ENCODE results near the gene ASAP2. TPM values are rescaled to one million over a fixed set of nuclear protein-coding genes. Genes with fewer than 3 reads are reported as not detected.

ASAP2 gene
- polyA plus RNA-seq, 1 donor (not counting 4 experiments of a cell fraction or from before 2014, with no cell fraction given) = 54.2 TPM

DNA sequence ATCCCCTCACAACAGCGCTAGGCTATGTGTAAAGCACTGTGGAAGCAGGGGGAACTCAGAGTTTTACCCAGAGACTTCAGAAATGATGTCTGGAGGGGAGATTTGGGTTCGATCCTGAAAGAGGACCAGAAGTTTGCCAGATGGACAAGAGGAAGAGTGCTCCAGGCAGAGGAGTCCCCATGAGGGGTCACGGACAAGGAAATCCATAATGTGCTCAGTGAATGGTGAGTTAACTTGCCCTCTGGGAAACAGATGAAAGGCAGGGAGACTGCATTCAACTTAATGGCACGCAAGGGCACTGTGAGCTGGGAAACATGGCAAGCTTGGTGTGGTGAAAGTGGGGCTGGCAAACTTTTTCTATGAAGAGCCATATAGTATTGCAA lies 6.0 kb upstream of the ASAP2 start:
- Histone ChIP-seq H3K79me2 (ENCODE audit: control insufficient read depth, insufficient read depth, low read length) (no peaks in the 10 kb centered on the region), H3K27me3 (ENCODE audit: control insufficient read depth, extremely low read depth, insufficient read depth, low read length) (no peaks in the 10 kb centered on the region), H2AFZ (ENCODE audit: control insufficient read depth, low read length) (no peak overlapping the region), H4K20me1 (ENCODE audit: control insufficient read depth, extremely low read depth, insufficient read depth, low read length) (no peaks in the 10 kb centered on the region), H3K9me1 (ENCODE audit: control insufficient read depth, extremely low read depth, insufficient read depth, low read length) (no peaks in the 10 kb centered on the region), H3K36me3 (ENCODE audit: control insufficient read depth in 2 of 2, extremely low read depth in 1 of 2, insufficient read depth in 2 of 2, low read length in 2 of 2) (no peaks in the 10 kb centered on the region), H3K4me1 (ENCODE audit: control insufficient read depth, extremely low read depth, insufficient read depth, low read length) (peaks cover 3% of the 10 kb centered on the region), H3K27ac (ENCODE audit: control insufficient read depth, insufficient read depth, low read length) (no peak overlapping the region), H3K9ac (ENCODE audit: control insufficient read depth, extremely low read depth, insufficient read depth, low read length) (no peak overlapping the region), H3K4me3 (ENCODE audit: control insufficient read depth in 2 of 3, extremely low read depth in 1 of 3, insufficient read depth in 2 of 3, low read depth in 1 of 3, low read length in 3 of 3) (no peak overlapping the region), H3K9me3 (ENCODE audit: control insufficient read depth, low read depth, low read length) (no peaks in the 10 kb centered on the region), H3K4me2 (ENCODE audit: control insufficient read depth, extremely low read depth, insufficient read depth, low read depth, low read length) (no peak overlapping the region)
- no peak for FAIRE-seq
- TF ChIP-seq, protein P1, sequence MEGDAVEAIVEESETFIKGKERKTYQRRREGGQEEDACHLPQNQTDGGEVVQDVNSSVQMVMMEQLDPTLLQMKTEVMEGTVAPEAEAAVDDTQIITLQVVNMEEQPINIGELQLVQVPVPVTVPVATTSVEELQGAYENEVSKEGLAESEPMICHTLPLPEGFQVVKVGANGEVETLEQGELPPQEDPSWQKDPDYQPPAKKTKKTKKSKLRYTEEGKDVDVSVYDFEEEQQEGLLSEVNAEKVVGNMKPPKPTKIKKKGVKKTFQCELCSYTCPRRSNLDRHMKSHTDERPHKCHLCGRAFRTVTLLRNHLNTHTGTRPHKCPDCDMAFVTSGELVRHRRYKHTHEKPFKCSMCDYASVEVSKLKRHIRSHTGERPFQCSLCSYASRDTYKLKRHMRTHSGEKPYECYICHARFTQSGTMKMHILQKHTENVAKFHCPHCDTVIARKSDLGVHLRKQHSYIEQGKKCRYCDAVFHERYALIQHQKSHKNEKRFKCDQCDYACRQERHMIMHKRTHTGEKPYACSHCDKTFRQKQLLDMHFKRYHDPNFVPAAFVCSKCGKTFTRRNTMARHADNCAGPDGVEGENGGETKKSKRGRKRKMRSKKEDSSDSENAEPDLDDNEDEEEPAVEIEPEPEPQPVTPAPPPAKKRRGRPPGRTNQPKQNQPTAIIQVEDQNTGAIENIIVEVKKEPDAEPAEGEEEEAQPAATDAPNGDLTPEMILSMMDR (optimal IDR thresholded peaks at IDR 0.05 in 1 of 3, IDR thresholded peaks at IDR 0.05 in 1 of 3, conservative IDR thresholded peaks at IDR 0.05 in 1 of 3; ENCODE audit: extremely low read depth in 1 of 3, insufficient read depth in 2 of 3, low read length in 3 of 3) = no peak
- no peak for TF ChIP-seq EZH2 (IDR thresholded peaks at IDR 0.05; ENCODE audit: low read length)
- dilution Hi-C loops (cut with MboI; ENCODE audit: extremely low pct_ligation_motif_present, low sequenced_read_pairs) = no loop called here
- no peak for DNase-seq (ENCODE audit: low read depth, low spot score)

DNA sequence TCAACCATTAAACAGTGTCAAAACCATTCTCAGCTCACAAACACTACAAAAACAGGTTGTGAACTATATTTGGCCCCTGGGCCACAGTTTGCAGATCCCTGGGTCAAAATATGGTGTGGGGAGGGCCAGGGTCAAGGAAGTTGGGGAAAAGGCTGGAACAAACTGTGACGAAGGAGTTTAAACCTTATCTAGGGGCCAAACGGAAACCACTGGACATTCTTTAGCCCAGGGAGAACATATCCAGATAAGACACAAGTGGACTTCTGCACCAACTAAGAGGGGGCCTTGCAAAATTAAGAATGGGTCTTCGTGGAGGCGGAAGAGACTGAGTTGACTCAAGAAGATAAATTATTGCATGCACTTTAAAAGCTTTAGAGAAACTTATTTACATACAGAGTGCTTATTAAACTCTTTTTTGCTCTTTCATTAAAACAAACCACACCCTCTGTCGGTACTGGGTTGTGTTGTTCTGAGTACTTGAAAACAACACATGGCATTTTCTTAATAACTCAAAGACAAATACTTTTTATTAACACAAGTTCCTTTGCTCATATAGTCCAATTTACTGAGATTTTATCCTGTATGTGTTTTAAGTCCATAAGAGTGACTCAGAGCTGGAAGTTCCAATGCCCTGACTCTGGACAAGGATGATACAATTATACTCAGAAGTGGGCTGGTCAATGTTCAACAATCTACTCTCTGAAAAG lies 5.3 kb upstream of the ASAP2 start:
- H2AFZ ChIP-seq (ENCODE audit: control insufficient read depth, low read length) = no peak overlapping the region
- dilution Hi-C loops (cut with MboI; ENCODE audit: extremely low pct_ligation_motif_present, low sequenced_read_pairs) = no loop called here
- H3K4me3 ChIP-seq (ENCODE audit: control insufficient read depth in 2 of 3, extremely low read depth in 1 of 3, insufficient read depth in 2 of 3, low read depth in 1 of 3, low read length in 3 of 3) = no peak overlapping the region
- no peak overlapping the region for H3K4me2 ChIP-seq (ENCODE audit: control insufficient read depth, extremely low read depth, insufficient read depth, low read depth, low read length)
- TF ChIP-seq, protein P1 (optimal IDR thresholded peaks at IDR 0.05 in 1 of 3, IDR thresholded peaks at IDR 0.05 in 1 of 3, conservative IDR thresholded peaks at IDR 0.05 in 1 of 3; ENCODE audit: extremely low read depth in 1 of 3, insufficient read depth in 2 of 3, low read length in 3 of 3) = no peak
- no peak for TF ChIP-seq EZH2 (IDR thresholded peaks at IDR 0.05; ENCODE audit: low read length)
- H3K79me2 ChIP-seq (ENCODE audit: control insufficient read depth, insufficient read depth, low read length) = no peaks in the 10 kb centered on the region
- no peaks in the 10 kb centered on the region for H4K20me1 ChIP-seq (ENCODE audit: control insufficient read depth, extremely low read depth, insufficient read depth, low read length)
- no peak for FAIRE-seq
- H3K9me1 ChIP-seq (ENCODE audit: control insufficient read depth, extremely low read depth, insufficient read depth, low read length) = no peaks in the 10 kb centered on the region
- H3K36me3 ChIP-seq (ENCODE audit: control insufficient read depth in 2 of 2, extremely low read depth in 1 of 2, insufficient read depth in 2 of 2, low read length in 2 of 2) = no peaks in the 10 kb centered on the region
- peaks cover 6% of the 10 kb centered on the region for H3K4me1 ChIP-seq (ENCODE audit: control insufficient read depth, extremely low read depth, insufficient read depth, low read length)
- H3K9ac ChIP-seq (ENCODE audit: control insufficient read depth, extremely low read depth, insufficient read depth, low read length) = no peak overlapping the region
- H3K9me3 ChIP-seq (ENCODE audit: control insufficient read depth, low read depth, low read length) = no peaks in the 10 kb centered on the region
- H3K27ac ChIP-seq (ENCODE audit: control insufficient read depth, insufficient read depth, low read length) = no peak overlapping the region
- no peaks in the 10 kb centered on the region for H3K27me3 ChIP-seq (ENCODE audit: control insufficient read depth, extremely low read depth, insufficient read depth, low read length)
- DNase-seq (ENCODE audit: low read depth, low spot score) = no peak
